ENCODE measurements around the gene KCTD4.

The KCTD4 gene

DNA sequence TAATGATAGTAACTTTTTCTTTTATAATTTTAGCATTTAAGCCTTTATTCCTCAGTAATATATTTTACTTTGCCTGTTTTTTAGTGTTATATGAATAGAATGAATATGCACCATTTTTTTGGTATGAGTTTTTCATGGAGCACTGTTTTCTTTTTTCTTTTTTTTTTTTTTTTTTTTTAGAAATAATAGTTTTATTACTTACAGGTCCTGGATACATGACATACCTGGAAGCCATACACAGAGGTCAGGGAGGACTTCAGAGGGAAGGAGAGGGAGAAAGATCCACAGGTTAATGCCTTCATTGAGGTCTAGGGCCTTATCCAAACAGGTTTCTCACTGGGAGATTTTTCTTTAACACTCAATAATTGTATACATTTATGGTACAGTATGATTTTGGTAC, 26.4 kb downstream of the KCTD4 start:
- no peak for DNase-seq (ENCODE audit: low spot score)

DNA sequence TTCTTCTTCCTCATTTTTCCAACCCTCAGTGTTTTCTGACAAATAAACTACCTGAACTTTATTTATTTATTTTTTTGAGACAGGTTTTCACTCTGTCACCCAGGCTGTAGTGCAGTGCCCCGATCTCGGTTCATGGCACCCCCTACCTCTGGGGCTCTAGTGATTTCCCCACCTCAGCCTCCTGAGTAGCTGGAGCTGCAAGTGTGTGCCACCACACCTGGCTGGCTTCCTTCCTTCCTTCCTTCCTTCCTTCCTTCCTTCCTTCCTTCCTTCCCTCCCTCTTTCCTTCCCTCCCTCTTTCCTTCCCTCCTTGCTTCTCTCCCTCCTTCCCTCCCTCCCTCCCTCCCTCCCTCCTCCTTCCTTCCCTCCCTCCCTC, 32.3 kb downstream of the KCTD4 start:
- no peak for DNase-seq (ENCODE audit: low spot score)

DNA sequence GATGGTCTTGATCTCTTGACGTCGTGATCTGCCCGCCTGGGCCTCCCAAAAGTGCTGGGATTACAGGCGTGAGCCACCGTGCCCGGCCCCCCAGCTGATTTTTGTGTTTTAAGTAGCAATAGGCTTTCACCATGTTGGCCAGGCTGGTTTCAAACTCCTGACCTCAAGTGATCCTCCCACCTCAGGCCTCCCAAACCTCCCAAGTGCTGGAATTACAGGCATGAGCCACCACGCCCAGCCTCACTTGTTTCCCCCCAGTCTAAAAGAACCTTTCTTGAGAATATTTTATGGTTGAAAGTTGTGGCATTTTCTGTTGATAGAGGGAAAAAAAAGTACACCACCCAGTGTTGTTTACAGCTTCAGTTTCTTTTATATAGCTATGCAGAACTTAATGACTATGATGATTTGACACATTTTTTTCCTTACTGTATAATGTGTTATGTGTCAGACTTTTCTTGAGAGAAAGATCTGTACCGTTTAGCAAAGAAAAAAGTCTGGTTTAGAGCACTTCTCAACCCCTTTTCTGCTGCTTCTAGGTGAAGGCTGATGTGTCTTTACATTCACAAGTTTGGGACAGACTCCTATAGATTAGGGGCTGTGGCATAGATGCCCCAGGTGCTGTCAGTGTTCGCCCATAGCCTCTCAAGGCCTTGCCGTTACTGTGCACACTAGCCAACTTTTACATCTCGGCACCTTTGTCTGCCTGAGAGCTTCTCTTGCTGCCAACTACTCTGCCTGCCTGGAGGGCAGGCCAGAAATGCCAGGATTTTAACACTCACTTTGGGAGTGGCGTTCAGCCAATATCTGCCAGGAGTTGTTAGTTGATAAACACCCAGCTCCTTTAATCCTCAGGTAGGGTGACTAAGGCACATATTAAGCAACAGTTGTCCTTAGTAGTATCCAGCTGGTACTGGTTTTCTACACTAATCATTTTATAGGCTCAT, 33.0 kb downstream of the KCTD4 start:
- DNase-seq (ENCODE audit: low spot score) = no peak

DNA sequence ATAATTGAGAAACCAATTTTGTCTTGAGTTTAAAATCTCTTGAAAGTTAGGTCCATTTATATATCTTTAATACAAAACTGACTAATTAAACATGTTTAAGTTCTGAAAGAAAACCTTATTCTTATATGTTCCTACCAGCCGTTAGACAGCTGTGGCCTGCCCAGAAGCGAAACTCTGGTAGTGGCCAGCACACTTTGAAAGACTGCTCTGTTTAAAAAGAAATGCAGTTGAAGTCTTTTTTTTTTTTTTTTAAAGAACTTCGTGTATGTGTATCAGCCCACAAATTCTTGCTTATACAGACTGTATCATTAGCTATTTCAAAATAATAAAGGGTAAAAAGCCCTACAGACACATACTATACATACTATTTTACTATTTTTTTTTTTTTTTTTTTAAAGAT, 34.0 kb downstream of the KCTD4 start:
- DNase-seq (ENCODE audit: low spot score) = no peak

DNA sequence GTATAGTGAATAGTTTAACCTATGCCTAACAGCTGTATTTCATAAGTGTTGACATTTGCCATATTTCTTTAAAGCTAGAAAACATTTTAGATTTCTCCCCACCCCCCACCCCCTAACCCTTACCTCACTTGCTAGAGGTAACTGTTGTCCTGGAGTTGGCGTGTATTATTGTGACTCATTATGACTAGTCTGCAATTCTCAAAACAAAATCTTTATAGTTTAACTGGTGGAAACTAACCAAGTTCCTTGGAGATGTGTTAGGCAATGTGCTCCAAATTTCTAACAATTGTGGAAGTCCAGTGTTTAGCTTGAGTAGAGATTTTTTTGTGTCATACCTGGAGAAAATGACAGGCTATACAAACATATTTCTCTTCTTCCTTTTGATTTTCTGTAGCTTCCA, 38.0 kb downstream of the KCTD4 start:
- DNase-seq (ENCODE audit: low spot score) = no peak

DNA sequence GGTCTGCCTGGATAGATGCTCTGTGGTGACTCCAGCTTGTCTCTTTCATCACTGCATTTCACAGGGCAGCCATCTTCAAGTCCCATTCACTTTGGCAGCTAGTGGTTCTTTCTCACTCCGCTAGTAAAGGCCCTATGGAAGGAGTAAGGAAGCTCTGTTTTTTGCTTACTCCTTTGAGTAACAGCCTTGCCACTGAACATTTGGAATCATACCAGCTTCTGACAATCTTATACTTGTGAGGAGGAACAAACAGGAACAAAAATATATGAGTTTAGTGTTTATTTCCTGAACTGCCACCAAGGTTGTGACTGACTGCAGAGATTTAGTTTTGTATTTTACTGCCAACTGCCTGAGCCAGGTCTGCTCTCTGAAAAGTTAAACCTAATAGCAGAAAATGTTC, 38.7 kb downstream of the KCTD4 start:
- DNase-seq (ENCODE audit: low spot score) = no peak

DNA sequence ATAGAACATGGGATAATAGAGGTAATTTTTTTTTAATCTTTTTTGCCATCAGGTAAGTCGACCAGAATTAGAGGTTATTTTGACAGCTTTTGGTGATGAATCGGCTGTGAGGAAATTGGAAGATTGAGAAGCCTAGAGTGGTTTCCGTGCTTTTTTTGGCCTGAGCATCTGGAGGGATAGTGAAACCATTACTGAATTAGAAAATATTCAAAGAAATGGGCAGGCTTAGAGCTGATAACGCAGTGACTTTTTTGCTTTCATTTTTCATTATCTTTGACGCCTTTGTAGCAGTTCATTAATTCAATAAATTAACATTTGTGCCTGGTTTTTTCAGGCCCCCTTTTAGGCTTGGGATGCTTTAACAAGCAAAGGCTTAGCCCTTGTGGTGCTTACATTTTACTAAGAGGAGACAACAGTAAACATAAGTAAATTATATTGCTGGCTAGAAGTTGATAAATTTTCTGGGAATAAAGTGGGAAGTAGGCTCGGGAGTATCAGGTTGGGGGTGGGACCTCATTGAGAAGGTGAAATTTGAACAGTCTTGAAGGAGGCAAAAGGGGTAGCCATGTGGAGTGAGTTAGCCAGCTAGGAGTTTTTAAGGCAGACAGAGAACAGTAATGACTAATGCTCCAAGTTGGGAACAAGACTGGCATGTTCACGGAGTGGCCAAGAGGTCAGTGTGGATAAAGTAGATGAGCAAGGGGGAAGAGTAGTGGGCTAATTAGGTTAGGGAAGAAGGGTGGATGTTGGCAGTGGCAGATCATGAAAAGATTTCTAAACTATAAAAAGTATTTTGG, 44.1 kb downstream of the KCTD4 start:
- no peak for DNase-seq (ENCODE audit: low spot score)

GRCh38 chr13:45149964-45150363, 50.9 kb downstream of the KCTD4 start:
- DNase-seq (ENCODE audit: low spot score) = no peak

DNA sequence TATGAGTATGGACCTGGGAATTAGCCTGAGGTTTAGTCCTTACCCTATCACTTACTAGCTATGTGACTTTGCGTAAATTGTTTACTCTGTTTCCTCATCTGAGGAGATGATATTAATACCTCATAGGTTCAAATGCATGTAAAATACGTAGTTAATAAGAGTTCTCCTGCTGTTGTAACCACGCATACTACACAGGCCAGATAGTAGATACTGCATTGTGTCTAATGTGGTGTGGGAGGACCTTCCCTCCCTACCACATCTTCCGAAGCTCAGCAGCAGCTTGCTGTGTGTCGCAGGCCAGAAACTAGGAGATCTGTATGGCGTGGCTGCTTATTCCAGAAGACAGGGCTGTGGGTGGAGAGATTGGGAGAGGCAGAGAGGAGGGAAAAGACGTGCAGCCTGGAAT, 57.5 kb downstream of the KCTD4 start:
- peak; percentile 47 for DNase-seq (ENCODE audit: low spot score)
